NK-92 treated with Interleukin-12 subunit alpha and Interleukin-12 subunit beta, amount 100 ng/mL, for 24 hours (cell line): Measurements from ENCODE around the gene RDM1.

Experiments
- DNase-seq: peaks from one replicate; lab custom pipeline; 2025; lab: John Stamatoyannopoulos, UW

RDM1 gene

GRCh38 chr17:35932586-35932985, 2.0 kb upstream of the RDM1 start:
- no peak for DNase-seq

- DNase-seq, result no peak
Observed at GRCh38 chr17:35931794-35932425, 1.3 kb upstream of the RDM1 start.

GRCh38 chr17:35927714-35928113, 2.9 kb downstream of the RDM1 start:
- DNase-seq, result no peak

- no peak for DNase-seq
Observed at GRCh38 chr17:35923609-35924114, 6.9 kb downstream of the RDM1 start.

GRCh38 chr17:35920229-35920628, 10.3 kb downstream of the RDM1 start:
- no peak for DNase-seq

GRCh38 chr17:35918665-35919064, 11.9 kb downstream of the RDM1 start:
- DNase-seq, result no peak

- no peak for DNase-seq
Observed at GRCh38 chr17:35917519-35918213, 12.9 kb downstream of the RDM1 start.

- DNase-seq, result peak; percentile 17
Observed at GRCh38 chr17:35915153-35915964, 15.2 kb downstream of the RDM1 start.

GRCh38 chr17:35914354-35914753, 16.2 kb downstream of the RDM1 start:
- DNase-seq, result no peak

- DNase-seq, result no peak
Observed at GRCh38 chr17:35913609-35914008, 17.0 kb downstream of the RDM1 start.

GRCh38 chr17:35912942-35913341, 17.6 kb downstream of the RDM1 start:
- DNase-seq, result no peak

GRCh38 chr17:35912339-35912912, 18.1 kb downstream of the RDM1 start:
- DNase-seq, result no peak

- DNase-seq, result no peak
Observed at GRCh38 chr17:35909408-35909807, 21.2 kb downstream of the RDM1 start.

GRCh38 chr17:35907691-35908090, 22.9 kb downstream of the RDM1 start:
- no peak for DNase-seq

GRCh38 chr17:35906926-35907637, 23.5 kb downstream of the RDM1 start:
- no peak for DNase-seq

GRCh38 chr17:35906191-35906925, 24.2 kb downstream of the RDM1 start:
- DNase-seq, result no peak

- DNase-seq, result no peak
Observed at GRCh38 chr17:35903451-35903850, 27.1 kb downstream of the RDM1 start.

- no peak for DNase-seq
Observed at GRCh38 chr17:35901631-35902175, 28.9 kb downstream of the RDM1 start.

- no peak for DNase-seq
Observed at GRCh38 chr17:35900708-35901480, 29.7 kb downstream of the RDM1 start.

- DNase-seq, result no peak
Observed at GRCh38 chr17:35900280-35900679, 30.3 kb downstream of the RDM1 start.
